ENCODE results near the gene SIGLEC12.

Gene SIGLEC12

GRCh38 chr19:51485960-51486660 is 15.5 kb downstream of the SIGLEC12 start:
- no peak overlapping the region for H3K27ac ChIP-seq (ENCODE audit: low read depth in 2 of 2, low read length in 2 of 2)
- H3K27me3 ChIP-seq (ENCODE audit: control insufficient read depth in 2 of 2, insufficient read depth in 2 of 2, low read length in 2 of 2) = no peaks in the 10 kb centered on the region
- H3K36me3 ChIP-seq (ENCODE audit: control insufficient read depth in 2 of 2, insufficient read depth in 2 of 2, low read length in 2 of 2) = no peaks in the 10 kb centered on the region
- H3K9me3 ChIP-seq (ENCODE audit: control insufficient read depth in 2 of 2, low read length in 2 of 2) = no peaks in the 10 kb centered on the region
- H3K4me1 ChIP-seq (ENCODE audit: control insufficient read depth in 2 of 2, insufficient read depth in 2 of 2, low read length in 2 of 2) = no peaks in the 10 kb centered on the region
- H3K9ac ChIP-seq (ENCODE audit: low read depth in 1 of 2, low read length in 2 of 2) = no peak overlapping the region
- H3K4me3 ChIP-seq (ENCODE audit: low read length in 2 of 2) = no peak overlapping the region

- Histone ChIP-seq H3K4me3 (ENCODE audit: low read length in 2 of 2) (no peak overlapping the region), H3K9ac (ENCODE audit: low read depth in 1 of 2, low read length in 2 of 2) (no peak overlapping the region), H3K27ac (ENCODE audit: low read depth in 2 of 2, low read length in 2 of 2) (no peak overlapping the region), H3K36me3 (ENCODE audit: control insufficient read depth in 2 of 2, insufficient read depth in 2 of 2, low read length in 2 of 2) (no peaks in the 10 kb centered on the region), H3K27me3 (ENCODE audit: control insufficient read depth in 2 of 2, insufficient read depth in 2 of 2, low read length in 2 of 2) (peaks cover 0 to 2% of the 10 kb centered on the region in 2 donors), H3K9me3 (ENCODE audit: control insufficient read depth in 2 of 2, low read length in 2 of 2) (no peaks in the 10 kb centered on the region), H3K4me1 (ENCODE audit: control insufficient read depth in 2 of 2, insufficient read depth in 2 of 2, low read length in 2 of 2) (peaks cover 0 to 5% of the 10 kb centered on the region in 2 donors)
Observed at GRCh38 chr19:51480590-51480989, 21.0 kb downstream of the SIGLEC12 start.

GRCh38 chr19:51479531-51480331 is 21.9 kb downstream of the SIGLEC12 start:
- peaks cover 0 to 5% of the 10 kb centered on the region in 2 donors for H3K4me1 ChIP-seq (ENCODE audit: control insufficient read depth in 2 of 2, insufficient read depth in 2 of 2, low read length in 2 of 2)
- H3K36me3 ChIP-seq (ENCODE audit: control insufficient read depth in 2 of 2, insufficient read depth in 2 of 2, low read length in 2 of 2) = no peaks in the 10 kb centered on the region
- H3K9ac ChIP-seq (ENCODE audit: low read depth in 1 of 2, low read length in 2 of 2) = no peak overlapping the region
- H3K27ac ChIP-seq (ENCODE audit: low read depth in 2 of 2, low read length in 2 of 2) = no peak overlapping the region
- H3K27me3 ChIP-seq (ENCODE audit: control insufficient read depth in 2 of 2, insufficient read depth in 2 of 2, low read length in 2 of 2) = peaks cover 0 to 2% of the 10 kb centered on the region in 2 donors
- H3K9me3 ChIP-seq (ENCODE audit: control insufficient read depth in 2 of 2, low read length in 2 of 2) = no peaks in the 10 kb centered on the region
- no peak overlapping the region for H3K4me3 ChIP-seq (ENCODE audit: low read length in 2 of 2)

GRCh38 chr19:51478381-51479234 is 23.0 kb downstream of the SIGLEC12 start, which contains the start of gene CEACAM18:
TSS of gene CEACAM18 (plus strand) at chr19:51478539.
- Histone ChIP-seq H3K27ac (ENCODE audit: low read depth in 2 of 2, low read length in 2 of 2) (no peak within 1 kb of the TSS), H3K9ac (ENCODE audit: low read depth in 1 of 2, low read length in 2 of 2) (no peak within 1 kb of the TSS), H3K27me3 (ENCODE audit: control insufficient read depth in 2 of 2, insufficient read depth in 2 of 2, low read length in 2 of 2) (peaks cover 0 to 2% of the 10 kb centered on the region in 2 donors), H3K4me3 (ENCODE audit: low read length in 2 of 2) (no peak within 1 kb of the TSS), H3K4me1 (ENCODE audit: control insufficient read depth in 2 of 2, insufficient read depth in 2 of 2, low read length in 2 of 2) (peaks cover 0 to 5% of the 10 kb centered on the region in 2 donors), H3K36me3 (ENCODE audit: control insufficient read depth in 2 of 2, insufficient read depth in 2 of 2, low read length in 2 of 2) (no peaks in the 10 kb centered on the region), H3K9me3 (ENCODE audit: control insufficient read depth in 2 of 2, low read length in 2 of 2) (no peaks in the 10 kb centered on the region)

GRCh38 chr19:51477344-51477743 is 24.3 kb downstream of the SIGLEC12 start:
- Histone ChIP-seq H3K36me3 (ENCODE audit: control insufficient read depth in 2 of 2, insufficient read depth in 2 of 2, low read length in 2 of 2) (no peaks in the 10 kb centered on the region), H3K9me3 (ENCODE audit: control insufficient read depth in 2 of 2, low read length in 2 of 2) (no peaks in the 10 kb centered on the region), H3K27ac (ENCODE audit: low read depth in 2 of 2, low read length in 2 of 2) (no peak overlapping the region), H3K4me1 (ENCODE audit: control insufficient read depth in 2 of 2, insufficient read depth in 2 of 2, low read length in 2 of 2) (peaks cover 0 to 5% of the 10 kb centered on the region in 2 donors), H3K4me3 (ENCODE audit: low read length in 2 of 2) (no peak overlapping the region), H3K9ac (ENCODE audit: low read depth in 1 of 2, low read length in 2 of 2) (no peak overlapping the region), H3K27me3 (ENCODE audit: control insufficient read depth in 2 of 2, insufficient read depth in 2 of 2, low read length in 2 of 2) (peaks cover 0 to 2% of the 10 kb centered on the region in 2 donors)

GRCh38 chr19:51476164-51476563 is 25.4 kb downstream of the SIGLEC12 start:
- H3K27me3 ChIP-seq (ENCODE audit: control insufficient read depth in 2 of 2, insufficient read depth in 2 of 2, low read length in 2 of 2) = peaks cover 0 to 2% of the 10 kb centered on the region in 2 donors
- no peak overlapping the region for H3K27ac ChIP-seq (ENCODE audit: low read depth in 2 of 2, low read length in 2 of 2)
- H3K9ac ChIP-seq (ENCODE audit: low read depth in 1 of 2, low read length in 2 of 2) = no peak overlapping the region
- no peaks in the 10 kb centered on the region for H3K36me3 ChIP-seq (ENCODE audit: control insufficient read depth in 2 of 2, insufficient read depth in 2 of 2, low read length in 2 of 2)
- no peaks in the 10 kb centered on the region for H3K9me3 ChIP-seq (ENCODE audit: control insufficient read depth in 2 of 2, low read length in 2 of 2)
- H3K4me1 ChIP-seq (ENCODE audit: control insufficient read depth in 2 of 2, insufficient read depth in 2 of 2, low read length in 2 of 2) = peaks cover 0 to 5% of the 10 kb centered on the region in 2 donors
- H3K4me3 ChIP-seq (ENCODE audit: low read length in 2 of 2) = no peak overlapping the region

- Histone ChIP-seq H3K27ac (ENCODE audit: low read depth in 2 of 2, low read length in 2 of 2) (no peak overlapping the region), H3K27me3 (ENCODE audit: control insufficient read depth in 2 of 2, insufficient read depth in 2 of 2, low read length in 2 of 2) (no peaks in the 10 kb centered on the region), H3K4me1 (ENCODE audit: control insufficient read depth in 2 of 2, insufficient read depth in 2 of 2, low read length in 2 of 2) (no peaks in the 10 kb centered on the region)
Observed at GRCh38 chr19:51473009-51473707, 28.4 kb downstream of the SIGLEC12 start.

GRCh38 chr19:51472607-51473006 is 29.0 kb downstream of the SIGLEC12 start:
- H3K4me3 ChIP-seq (ENCODE audit: low read length in 2 of 2) = no peak overlapping the region
- no peak overlapping the region for H3K27ac ChIP-seq (ENCODE audit: low read depth in 2 of 2, low read length in 2 of 2)
- H3K9ac ChIP-seq (ENCODE audit: low read depth in 1 of 2, low read length in 2 of 2) = no peak overlapping the region
- no peaks in the 10 kb centered on the region for H3K4me1 ChIP-seq (ENCODE audit: control insufficient read depth in 2 of 2, insufficient read depth in 2 of 2, low read length in 2 of 2)
- H3K36me3 ChIP-seq (ENCODE audit: control insufficient read depth in 2 of 2, insufficient read depth in 2 of 2, low read length in 2 of 2) = no peaks in the 10 kb centered on the region
- no peaks in the 10 kb centered on the region for H3K27me3 ChIP-seq (ENCODE audit: control insufficient read depth in 2 of 2, insufficient read depth in 2 of 2, low read length in 2 of 2)
- no peaks in the 10 kb centered on the region for H3K9me3 ChIP-seq (ENCODE audit: control insufficient read depth in 2 of 2, low read length in 2 of 2)

More at GRCh38 chr19:51473009-51473707, 28.4 kb downstream of the SIGLEC12 start:
- H3K9me3 ChIP-seq (ENCODE audit: control insufficient read depth in 2 of 2, low read length in 2 of 2) = no peaks in the 10 kb centered on the region
- H3K9ac ChIP-seq (ENCODE audit: low read depth in 1 of 2, low read length in 2 of 2) = no peak overlapping the region
- H3K4me3 ChIP-seq (ENCODE audit: low read length in 2 of 2) = no peak overlapping the region
- H3K36me3 ChIP-seq (ENCODE audit: control insufficient read depth in 2 of 2, insufficient read depth in 2 of 2, low read length in 2 of 2) = no peaks in the 10 kb centered on the region

GRCh38 chr19:51471527-51471926 is 30.1 kb downstream of the SIGLEC12 start:
- Histone ChIP-seq H3K4me3 (ENCODE audit: low read length in 2 of 2) (no peak overlapping the region), H3K36me3 (ENCODE audit: control insufficient read depth in 2 of 2, insufficient read depth in 2 of 2, low read length in 2 of 2) (no peaks in the 10 kb centered on the region), H3K27ac (ENCODE audit: low read depth in 2 of 2, low read length in 2 of 2) (no peak overlapping the region), H3K27me3 (ENCODE audit: control insufficient read depth in 2 of 2, insufficient read depth in 2 of 2, low read length in 2 of 2) (no peaks in the 10 kb centered on the region), H3K9me3 (ENCODE audit: control insufficient read depth in 2 of 2, low read length in 2 of 2) (no peaks in the 10 kb centered on the region), H3K9ac (ENCODE audit: low read depth in 1 of 2, low read length in 2 of 2) (no peak overlapping the region), H3K4me1 (ENCODE audit: control insufficient read depth in 2 of 2, insufficient read depth in 2 of 2, low read length in 2 of 2) (no peaks in the 10 kb centered on the region)

All from mucosa of rectum (tissue), 2 donors.